Measurements from ENCODE around the gene CLEC20A.
A peak's percentile ranks its signal among the peaks of the same experiment; 100 is the strongest.

The CLEC20A gene

DNA sequence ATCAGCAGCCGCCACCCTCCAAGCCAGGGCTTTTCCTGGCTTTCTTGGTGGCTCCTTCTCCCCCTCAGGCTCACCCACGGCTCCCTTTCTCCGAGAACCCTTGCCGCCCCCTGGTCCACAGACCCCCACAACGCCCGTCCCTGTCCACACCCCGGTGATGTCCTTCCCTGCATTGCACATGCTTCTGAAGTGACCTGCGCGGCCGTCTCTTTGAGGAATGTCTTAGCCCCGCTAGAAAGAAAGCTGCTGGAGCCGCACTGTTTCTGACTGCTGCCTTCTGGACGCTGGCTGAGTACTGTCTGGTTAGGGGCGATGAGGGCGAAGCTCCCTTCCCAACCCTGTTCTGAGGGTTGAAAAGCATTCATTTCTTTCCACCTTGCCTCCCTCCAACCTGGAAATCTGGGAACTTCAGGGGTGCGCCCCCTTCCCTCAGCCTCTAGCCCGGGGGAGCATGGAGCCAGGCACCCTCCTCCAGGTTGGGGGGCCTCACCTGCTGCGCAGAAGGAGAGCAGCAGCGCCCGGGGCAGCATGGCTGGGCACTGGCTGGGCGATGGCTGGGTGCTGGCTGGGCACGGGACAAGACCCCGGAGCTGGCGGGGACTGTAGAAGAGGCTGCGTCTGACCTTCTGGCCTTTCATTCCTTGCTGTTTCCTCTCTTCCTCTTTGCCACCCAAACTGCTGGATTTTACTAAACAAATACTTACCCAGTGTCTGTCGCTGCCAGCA, at the start of gene CLEC20A:
TSS of gene CLEC20A (minus strand) at position 555 of the 726 bp plus-strand sequence. CDS start at position 530, 25 bp downstream.
- no peak for DNase-seq (ENCODE audit: low read depth in 3 of 3)

DNA sequence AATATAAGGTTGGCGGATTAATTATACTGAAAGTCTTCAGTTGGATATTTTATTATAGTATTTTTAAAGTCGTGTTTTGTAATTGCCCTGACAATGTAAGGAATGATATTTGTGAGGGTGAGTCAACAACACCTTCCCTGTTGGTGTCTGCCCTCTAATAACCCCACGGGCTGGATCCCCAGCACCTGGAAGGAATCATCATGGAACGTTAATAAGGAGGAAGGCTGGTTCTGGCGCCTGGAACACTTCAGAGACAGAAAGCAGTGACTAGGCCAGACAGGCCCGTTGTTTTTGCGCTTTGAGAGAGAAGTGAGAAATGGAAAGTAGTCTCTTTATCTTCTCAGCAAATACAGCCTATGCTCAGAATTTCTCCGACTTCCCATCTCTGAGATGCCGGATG, 47.8 kb upstream of the CLEC20A start:
- no peak for DNase-seq (ENCODE audit: low read depth in 3 of 3)

DNA sequence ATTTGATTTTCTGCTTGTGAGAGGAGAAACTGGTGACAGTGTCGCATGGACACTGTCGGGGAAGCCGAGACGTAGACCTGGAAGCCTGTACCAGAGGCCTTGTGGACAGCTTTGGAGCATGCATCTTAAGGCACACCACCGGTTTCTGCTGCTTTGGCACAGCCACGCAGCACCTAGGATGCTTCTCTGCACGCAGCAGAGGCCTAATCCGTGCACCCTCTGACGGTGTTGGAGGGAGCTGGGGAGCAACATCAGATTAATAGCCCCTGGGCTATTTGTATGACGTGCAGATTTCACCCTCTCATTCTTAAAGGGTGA, 46.5 kb upstream of the CLEC20A start:
- DNase-seq (ENCODE audit: low read depth in 3 of 3) = no peak

DNA sequence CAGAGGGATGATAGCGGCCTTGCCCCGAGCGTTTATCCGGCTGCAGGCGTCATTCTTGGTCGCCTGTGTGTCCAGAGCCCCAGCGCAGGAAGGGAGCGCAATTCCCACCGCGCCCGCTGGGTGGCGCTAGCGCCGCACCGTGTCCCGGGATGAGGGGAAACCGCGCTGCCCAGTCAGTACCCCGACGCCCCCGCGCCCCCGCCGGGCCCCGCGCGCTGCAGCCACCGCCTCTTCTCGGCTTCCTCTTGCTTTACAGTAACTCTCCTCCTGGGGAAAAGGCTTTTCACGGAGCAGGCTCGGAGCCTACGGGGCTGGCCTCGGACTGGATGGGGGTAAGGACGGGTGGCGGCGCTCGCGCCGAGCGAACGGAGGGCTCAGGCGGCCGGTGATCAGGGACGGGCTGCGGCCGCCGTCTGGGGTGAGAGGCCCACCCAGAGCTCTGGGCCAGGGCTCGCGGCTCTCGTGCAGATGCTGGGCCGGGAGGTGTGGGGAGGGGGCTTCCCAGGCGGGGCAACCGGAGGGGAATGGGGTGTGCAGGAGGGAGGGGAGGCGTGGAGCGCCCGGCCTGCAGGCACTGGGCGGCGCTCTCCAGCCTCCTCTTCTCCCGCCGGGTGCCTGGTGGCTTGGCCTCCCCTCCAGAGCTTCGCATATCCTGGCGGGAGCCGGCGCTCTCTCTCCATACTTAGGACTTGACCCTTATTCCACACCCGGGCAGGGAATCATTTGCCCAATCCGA, 46.0 kb upstream of the CLEC20A start:
- DNase-seq (ENCODE audit: low read depth in 3 of 3) = peak; percentile 78 to 88 (median 79)

DNA sequence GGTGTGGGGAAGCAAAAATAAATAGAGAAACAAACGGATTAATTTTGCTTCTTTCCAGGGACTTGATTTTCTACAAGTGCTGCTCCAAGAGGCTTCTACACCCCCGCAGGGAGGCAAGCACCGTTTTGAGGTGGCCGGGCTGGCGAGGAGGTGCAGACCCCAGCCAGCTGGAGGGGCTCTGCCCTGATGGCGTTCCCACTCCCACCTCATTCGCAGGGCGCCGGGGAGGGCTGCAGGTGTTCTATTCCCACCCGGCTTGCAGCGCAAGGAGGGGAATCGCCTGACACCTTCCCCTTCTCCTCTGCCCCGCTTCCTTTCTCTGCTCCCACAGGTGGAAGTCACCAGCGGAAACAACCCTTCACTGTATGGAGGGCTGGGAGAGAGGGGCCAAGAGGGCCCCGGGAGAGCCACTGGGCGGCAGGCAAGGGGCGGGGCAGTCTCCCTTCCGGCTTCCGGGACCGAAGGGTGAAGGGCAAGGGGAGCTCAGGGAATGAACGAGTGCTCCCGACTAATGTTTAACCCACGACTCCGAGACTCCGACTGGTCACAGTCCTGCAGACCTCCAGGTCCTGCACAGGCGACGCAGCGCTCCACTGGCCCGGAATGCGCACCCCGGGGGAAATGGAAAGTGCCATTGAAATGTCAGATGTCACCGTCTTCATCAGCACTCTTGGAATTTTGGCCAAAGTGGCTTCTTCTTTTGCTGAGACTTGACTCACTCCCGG, 45.2 kb upstream of the CLEC20A start:
- peak in 2 of 3 experiments; percentile 25 to 57 for DNase-seq (ENCODE audit: low read depth in 3 of 3)

DNA sequence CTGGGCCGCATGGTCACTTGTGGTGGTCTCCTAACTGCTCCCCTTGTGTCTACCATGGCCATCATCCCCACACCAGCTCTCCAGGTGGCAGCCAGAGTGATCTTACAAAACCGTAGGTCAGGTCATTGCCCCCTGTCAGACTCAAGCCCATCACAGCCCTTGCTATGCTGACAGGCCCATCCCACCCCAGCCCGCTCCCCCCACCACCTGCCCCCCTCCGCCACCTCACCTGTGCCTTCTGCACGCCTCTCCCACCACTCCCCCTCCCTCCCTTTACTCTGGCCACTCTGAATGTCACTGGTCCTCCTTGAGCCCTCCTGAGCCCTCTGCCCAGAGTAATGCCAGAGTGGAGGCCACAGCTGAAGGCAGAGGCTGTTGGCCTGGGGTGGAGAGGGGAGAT, 44.6 kb upstream of the CLEC20A start:
- no peak for DNase-seq (ENCODE audit: low read depth in 3 of 3)

DNA sequence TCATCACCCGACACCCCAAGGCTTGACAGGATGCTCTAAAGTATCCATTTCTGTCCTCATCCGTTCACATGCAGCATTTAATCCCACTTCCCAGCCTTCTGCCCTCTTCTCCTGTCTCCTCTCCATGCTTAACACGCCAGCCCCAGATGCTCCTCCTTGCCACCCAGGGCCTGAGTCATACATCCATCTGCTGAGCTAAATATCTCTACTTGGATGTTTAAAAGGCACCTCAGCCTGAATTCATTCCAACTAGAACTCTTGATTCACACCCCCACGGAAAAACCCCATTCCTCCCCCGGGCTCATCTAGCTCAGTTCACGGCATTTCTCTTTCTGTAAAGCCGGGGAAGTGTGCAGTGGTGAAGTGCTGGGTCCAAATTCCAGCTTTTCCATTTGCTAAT, 43.9 kb upstream of the CLEC20A start:
- no peak for DNase-seq (ENCODE audit: low read depth in 3 of 3)

DNA sequence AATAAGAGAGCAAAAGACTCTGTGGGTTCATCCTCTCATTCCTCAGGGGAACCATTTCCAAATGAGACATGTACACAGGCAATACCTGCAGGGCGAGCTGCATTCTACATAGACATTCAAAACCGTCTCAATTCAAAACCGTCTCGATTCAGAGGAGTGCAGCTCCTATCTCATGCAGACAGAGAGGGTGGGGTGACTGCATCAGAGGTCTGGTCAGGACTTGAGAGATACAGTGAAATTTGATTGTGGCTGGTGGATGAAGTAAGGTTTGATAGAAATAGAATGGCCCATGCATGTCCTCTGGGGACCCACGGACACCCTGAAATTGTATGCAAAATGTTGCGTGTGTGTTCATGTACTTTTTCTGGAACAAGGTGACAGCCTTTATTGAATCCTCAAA, 43.4 kb upstream of the CLEC20A start:
- DNase-seq (ENCODE audit: low read depth in 3 of 3) = no peak

DNA sequence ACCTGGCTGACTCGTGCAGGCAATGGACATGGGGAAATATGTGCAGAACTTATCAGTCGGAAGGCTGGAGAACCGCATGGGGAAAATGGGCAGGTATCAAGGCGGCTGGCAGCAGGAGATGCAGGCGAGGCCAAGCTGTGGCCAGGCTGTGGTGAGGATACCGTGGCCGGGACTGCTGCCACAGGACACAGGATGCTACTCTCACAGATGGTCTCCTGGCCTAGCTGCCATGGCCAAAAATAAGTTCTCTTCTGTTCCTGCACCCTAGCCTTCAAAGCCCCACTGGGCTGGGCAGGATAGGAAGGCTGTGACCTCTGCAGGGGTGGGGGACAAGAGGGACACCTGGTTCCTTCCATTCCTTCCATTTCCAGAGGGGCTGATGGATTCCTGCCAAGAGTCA, 42.5 kb upstream of the CLEC20A start:
- no peak for DNase-seq (ENCODE audit: low read depth in 3 of 3)

DNA sequence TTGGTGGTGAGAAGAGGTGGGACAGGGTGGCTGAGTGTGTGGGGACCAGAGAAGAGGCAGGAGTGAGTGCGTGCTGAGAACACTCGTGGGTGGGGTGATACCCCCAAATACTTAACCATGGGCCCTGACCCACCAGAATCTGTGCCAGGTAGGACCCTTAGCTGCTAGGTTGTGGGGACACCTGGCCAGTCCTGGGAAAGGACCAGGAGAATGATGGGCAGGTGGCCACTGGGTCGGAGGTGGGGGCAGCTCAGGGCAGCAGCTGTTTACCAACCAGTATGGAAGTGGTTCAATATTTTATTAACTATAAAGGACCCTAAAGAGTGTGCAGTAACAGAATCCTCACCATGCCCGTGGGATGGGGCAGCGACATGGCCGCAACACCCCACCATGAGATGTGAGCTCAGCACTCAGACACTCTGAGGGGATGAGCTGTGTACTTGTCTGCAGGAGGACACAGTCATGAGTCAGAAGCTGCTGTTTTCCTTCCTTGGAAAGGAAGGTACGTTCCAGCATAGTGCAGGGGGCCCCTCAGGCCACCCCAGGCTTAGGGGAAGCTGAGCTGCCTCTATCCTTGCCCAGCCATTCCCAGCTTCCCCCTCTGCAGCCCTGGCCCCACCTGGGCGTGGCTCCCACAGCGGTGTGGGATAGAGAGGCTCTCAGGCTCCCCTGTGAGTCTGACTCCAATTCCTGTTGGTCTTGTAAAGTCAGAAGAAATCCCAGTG, 41.6 kb upstream of the CLEC20A start:
- no peak for DNase-seq (ENCODE audit: low read depth in 3 of 3)

DNA sequence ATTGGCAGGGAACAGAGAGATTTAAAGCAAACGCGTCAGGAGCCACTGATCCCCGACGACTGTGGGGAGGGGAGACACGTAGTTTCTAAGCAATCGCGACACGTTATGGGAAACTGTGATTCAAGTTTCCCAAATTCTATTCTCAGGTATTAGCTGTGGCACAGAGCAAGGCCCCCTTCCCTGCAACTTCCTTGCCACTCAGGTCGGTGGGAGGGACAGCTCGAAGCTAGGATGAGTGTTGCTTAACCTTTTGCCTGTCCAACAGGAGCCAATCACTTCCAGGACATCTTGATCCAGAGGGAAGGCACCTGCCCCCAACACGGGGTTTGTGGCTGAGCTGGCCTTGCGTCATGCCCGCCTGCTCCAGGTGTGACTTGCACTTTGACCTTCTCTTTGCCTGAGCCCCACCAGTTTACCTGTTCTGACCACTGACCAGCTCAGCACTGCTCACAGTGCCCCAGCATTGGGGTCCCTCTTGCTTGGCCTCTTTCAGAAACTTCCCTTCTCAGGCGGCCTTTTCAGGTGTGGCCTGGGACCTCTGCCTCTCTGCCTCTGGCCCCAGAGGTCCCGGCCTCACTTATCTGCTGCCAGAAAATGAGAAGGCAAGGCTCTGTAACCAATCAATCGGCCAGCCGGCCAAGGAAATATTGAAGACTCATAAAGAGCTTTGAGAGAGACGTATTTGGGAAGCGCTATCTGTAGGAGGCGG, 40.8 kb upstream of the CLEC20A start:
- no peak for DNase-seq (ENCODE audit: low read depth in 3 of 3)

DNA sequence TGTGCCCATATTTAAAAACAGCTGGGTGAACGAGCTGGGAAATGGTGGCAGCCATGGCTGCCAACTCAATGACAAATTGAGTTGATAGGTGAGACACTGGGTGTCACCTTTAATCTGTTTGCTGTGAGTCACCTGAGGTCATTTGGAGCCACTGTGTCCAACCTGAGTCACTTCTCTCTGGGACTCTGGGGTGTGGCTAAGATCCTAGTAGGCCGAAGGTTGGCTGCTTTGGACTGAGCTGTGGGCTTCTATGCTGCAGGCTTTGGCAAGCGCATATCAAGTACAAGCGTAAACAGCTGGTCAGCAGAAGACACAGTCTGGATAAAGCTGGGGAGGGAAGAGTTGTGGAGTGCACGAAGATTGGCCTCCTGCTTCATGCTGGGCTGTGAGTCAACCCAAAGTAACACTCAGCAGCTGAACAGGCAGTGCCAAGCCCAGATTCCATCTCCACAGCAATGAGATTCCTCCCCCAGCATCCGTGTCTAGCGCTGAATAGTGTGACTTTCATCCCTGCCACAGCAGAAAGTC, 40.1 kb upstream of the CLEC20A start:
- no peak for DNase-seq (ENCODE audit: low read depth in 3 of 3)

DNA sequence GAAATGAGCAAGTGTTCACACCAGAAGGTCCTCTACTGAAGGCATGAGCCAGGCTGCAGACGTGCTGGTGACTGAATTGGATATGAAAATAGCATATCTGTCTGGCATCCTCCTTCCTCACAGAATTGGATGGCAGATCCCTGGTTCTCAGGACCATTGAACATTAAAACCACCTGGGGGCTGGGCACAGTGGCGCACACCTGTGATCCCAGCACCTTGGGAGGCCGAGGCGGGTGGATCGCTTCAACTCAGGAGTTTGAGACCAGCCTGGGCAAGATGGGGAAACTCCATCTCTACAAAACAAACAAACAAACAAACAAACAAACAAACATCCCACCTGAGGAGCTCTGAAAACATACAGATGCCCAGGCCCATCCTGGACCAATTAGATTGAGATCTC, 39.6 kb upstream of the CLEC20A start:
- no peak for DNase-seq (ENCODE audit: low read depth in 3 of 3)

DNA sequence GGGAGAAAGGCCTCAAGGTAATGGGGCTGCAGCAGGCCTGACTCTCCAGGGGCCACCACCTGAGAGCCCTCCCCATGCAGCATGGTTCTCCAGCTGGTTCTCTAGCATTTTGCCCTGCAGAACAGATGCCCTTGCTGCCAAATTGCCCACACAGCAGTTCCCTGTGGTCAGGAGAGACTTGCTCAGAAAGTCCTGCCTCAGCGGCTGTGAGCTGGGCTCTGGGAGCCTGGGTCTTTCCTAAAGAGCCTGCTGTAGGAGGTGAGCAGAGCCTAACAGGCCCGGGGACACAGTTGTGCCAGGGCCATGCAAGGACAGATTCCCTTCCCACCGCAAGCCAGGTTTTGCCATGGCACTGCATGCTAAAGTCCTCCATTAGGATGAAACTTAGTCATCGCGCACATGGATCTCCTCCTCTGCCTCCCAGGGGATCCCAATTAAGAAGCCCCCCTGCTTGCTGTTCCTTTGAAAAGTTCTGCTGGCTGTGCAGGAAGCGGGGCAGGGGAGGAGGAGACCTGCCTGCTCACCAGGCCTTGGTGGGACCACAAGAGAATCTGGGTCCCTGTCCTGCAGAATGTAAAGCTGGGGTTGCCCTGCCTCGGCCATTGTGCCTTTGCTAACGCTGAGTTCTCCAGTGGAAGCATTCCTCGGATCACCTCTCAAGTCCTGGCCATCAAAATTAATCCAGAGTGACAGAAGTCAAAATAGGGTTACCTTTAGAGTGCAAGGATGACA, 37.5 kb upstream of the CLEC20A start:
- DNase-seq (ENCODE audit: low read depth in 3 of 3) = no peak

DNA sequence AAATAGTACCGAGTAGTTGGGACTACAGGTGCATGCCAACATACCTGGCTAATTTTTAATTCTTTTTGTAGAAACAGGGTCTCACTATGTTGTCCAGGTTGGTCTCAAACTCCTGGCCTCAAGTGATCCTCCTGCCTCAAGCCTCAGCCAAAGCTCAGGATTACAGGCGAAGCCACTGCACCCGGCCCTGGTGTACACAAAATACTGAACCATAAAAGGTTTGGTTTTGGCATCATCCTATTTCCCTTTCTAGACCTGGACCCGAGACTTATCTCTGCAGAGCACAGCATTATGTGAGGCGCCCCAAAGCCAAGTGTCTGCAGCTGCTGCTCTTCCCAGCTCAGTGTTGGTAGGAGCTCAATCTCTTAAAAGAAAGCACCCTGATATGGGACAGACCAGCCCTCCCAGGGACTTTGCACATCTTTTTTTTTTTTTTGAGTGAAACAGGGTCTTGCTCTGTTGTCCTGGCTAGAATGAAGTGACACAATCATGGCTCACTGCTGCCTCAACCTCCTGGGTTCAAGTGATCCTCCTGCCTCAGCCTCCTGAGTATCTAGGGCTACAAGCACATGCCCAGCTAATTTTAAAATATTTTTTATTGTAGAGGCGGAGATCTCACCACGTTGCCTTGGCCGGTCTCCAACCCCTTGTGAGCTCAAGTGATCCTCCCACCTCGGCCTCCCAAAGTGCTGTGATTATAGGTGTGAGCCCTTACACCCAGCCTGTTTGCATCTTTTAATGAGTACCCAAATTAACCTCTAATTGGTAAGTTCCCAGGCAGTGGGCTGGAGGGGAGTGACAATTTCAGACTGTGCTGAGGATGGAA, 36.6 kb upstream of the CLEC20A start:
- DNase-seq (ENCODE audit: low read depth in 3 of 3) = no peak

DNA sequence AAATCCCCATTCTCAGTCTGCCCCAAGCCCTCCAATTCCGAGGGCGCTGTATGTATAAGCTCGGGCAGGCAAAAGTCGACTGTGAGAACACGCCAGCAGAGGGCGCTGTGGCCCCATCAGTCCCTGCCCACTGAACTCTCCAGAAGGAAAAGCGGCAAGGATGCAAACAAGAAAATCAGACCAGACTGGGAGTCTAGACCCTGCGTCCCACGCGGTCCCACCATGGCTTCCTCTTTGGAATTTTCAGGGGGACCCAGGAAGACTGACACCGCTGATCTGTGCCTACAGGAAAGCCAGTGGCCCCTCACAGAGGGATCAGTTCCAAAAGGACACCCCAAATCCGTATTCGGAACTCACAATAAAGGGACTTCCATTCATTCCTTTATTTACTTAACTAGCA, 35.6 kb upstream of the CLEC20A start:
- DNase-seq (ENCODE audit: low read depth in 3 of 3) = peak; percentile 54 to 74 (median 58)

DNA sequence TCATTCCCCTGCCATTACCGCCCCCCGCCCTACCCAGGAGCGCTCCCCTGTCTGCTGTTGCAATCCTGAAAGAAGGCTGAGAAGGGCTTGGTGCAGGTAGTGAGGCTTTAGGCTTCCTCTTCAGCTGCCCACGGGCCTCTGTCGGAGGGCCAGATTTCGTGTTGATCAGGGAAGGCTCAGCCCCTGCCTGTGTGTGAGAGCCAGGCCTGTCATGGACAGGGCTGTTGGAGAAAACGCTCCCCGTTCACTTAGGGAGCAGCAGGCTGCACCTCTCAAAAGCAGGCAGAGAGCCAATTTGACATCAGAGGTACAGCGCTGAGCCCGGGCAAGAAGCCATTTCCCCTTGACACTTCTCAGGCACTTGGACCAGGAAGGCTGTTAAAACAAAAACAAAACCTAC, 35.1 kb upstream of the CLEC20A start:
- no peak for DNase-seq (ENCODE audit: low read depth in 3 of 3)

DNA sequence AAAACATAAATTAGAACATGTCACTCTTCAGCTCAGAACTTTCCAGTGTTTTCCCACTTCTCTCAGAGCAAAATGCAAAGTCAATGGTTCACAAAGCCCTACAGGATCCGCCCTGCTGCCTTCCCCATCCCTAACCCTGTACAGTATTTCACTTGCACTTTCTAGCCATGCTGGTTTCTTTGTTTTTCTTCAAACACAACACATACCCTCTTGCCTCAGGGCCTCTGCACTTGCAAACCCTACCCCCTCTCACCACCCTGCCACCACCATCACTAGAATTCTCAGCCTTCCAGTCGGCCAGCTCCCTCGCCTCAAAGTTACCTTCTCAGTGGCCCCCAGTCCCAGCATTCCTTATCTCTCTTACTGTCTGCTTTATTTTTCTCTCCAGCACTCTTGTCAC, 33.7 kb upstream of the CLEC20A start:
- DNase-seq (ENCODE audit: low read depth in 3 of 3) = no peak

DNA sequence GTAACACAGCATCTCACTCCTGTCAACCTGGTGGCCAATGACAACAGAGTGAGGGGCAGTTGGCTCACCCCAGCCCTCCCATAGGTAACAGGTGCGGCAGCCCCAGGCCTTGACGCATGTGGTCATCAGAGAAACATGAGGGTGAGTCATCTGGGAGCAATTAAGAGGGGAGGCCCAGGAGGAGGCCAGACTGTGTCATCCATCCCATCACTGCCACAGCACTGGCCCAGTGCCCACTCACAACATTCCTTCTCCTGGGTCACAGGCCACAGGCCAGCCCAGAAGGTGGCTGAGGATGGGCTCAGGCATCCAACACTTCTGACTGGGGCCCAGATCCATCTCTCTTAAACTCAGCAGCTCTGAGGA, 33.3 kb upstream of the CLEC20A start:
- DNase-seq (ENCODE audit: low read depth in 3 of 3) = no peak

Data from stimulated activated CD4-positive, alpha-beta T cell treated with anti-CD3 and anti-CD28 coated beads, TNF-alpha, amount 100 ng/mL, for 24 hours (primary cell).